ENCODE results near the gene PHF21A. TPM values are rescaled to one million over a fixed set of nuclear protein-coding genes. Genes with fewer than 3 reads are reported as not detected.

Gene PHF21A
- total and polyA plus RNA-seq, 10 of the 15 experiments (the other 5 are each of a cell fraction or from before 2014, with no cell fraction given), result 2.6 to 37.2 (median 16.0) TPM

DNA sequence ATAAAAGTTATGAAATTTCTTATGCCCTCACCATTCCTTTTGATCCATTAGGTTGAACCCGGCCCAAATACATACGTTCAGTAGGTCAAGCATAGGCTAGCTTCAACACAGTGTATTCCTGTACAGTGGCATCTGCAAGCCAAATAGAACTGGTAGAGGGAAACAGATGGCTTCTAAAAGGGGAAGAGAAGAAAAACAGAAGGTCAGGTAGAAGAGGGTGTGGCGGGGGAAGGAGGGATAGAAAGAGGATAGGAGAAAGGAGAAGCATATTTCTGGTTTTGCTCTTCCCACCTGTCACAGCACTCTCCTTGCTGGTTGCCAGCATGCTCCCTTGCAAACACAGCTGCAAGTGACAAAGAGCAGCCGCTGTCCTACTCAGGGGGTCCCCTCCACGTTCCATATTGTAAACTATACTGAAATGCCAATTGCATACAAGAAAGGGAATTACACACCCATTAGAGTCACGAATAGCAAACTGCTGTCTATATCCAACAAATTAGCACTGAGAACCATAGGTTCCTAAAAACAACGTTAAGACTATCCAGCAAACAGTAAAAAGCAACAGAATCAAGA lies 71.8 kb downstream of the PHF21A start:
- Histone ChIP-seq H2AFZ (ENCODE audit: control insufficient read depth, low read depth, low read length) (no peak overlapping the region), H3K4me3 (no peak overlapping the region), H3K27me3 (replicated peaks in 1 of 2; ENCODE audit: control insufficient read depth in 2 of 2, insufficient read depth in 2 of 2, low read length in 1 of 2) (no peaks in the 10 kb centered on the region), H3K4me1 (ENCODE audit: control insufficient read depth, insufficient read depth, low read length) (no peaks in the 10 kb centered on the region), H3K79me2 (ENCODE audit: control insufficient read depth, insufficient read depth, low read length) (no peaks in the 10 kb centered on the region), H4K20me1 (ENCODE audit: control insufficient read depth, insufficient read depth) (no peaks in the 10 kb centered on the region), H3K36me3 (ENCODE audit: control insufficient read depth in 2 of 2, insufficient read depth in 2 of 2, low read length in 1 of 2) (peaks cover 0 to 2% of the 10 kb centered on the region in 2 experiments; a peak in 1 of 4 replicates), H3K27ac (ENCODE audit: control insufficient read depth, insufficient read depth) (no peak overlapping the region), H3K4me2 (ENCODE audit: control insufficient read depth, insufficient read depth) (no peak overlapping the region), H3K9me3 (replicated peaks; ENCODE audit: control insufficient read depth, insufficient read depth, low read length) (no peaks in the 10 kb centered on the region), H3K9ac (ENCODE audit: control insufficient read depth, insufficient read depth, low read length) (no peak overlapping the region)
- no peak for FAIRE-seq
- in situ Hi-C loops (cut with MboI), result no loop called here
- RAD21 ChIA-PET (ENCODE audit: unreplicated experiment), result no interaction called here
- intact Hi-C loops (cut with micrococcal nuclease; ENCODE audit: unreplicated experiment), result no loop called here
- WGBS (ENCODE audit: insufficient coverage, insufficient replicate concordance, low lambda C conversion rate, missing lambda C conversion rate), result 88% methylated on average over 7 of the region's 7 CpGs
- POLR2A ChIA-PET, result no interaction called here
- CTCF ChIA-PET, result no interaction called here
- ATAC-seq, result no peak
- no peak for DNase-seq (ENCODE audit: low read depth, low spot score)
- SMC1A ChIA-PET (ENCODE audit: uncharacterized antibody, unreplicated experiment), result interaction anchor here (0.7 to 1.3 kb wide), 3 partner anchors 11 to 160 kb away, joined by 3 read pairs; no protein-coding TSS in a partner anchor
- TF ChIP-seq ZSCAN29 (IDR thresholded peaks at IDR 0.05) (no peak), GABPA (IDR thresholded peaks at IDR 0.05; ENCODE audit: low read depth) (no peak), RELA (IDR thresholded peaks at IDR 0.05; ENCODE audit: borderline replicate concordance, partially characterized antibody) (no peak)
- BruUV-seq (replicated peaks), result no TSS peak

GRCh38 chr11:46048198-46048597 lies 73.1 kb downstream of the PHF21A start:
- in situ Hi-C loops (cut with MboI) (no loop called here), intact Hi-C loops (cut with micrococcal nuclease; ENCODE audit: unreplicated experiment) (no loop called here)
- ChIA-PET SMC1A (ENCODE audit: uncharacterized antibody, unreplicated experiment) (interaction anchor here (1.2 kb wide), 1 partner anchor 55 kb away, joined by 3 read pairs; no protein-coding TSS in a partner anchor), CTCF (no interaction called here), POLR2A (interaction anchor here (0.6 kb wide), 1 partner anchor 22 kb away, joined by 5 read pairs; no protein-coding TSS in a partner anchor), RAD21 (ENCODE audit: unreplicated experiment) (no interaction called here)
- BruUV-seq (replicated peaks), result no TSS peak
- Histone ChIP-seq H3K9ac (ENCODE audit: control insufficient read depth, insufficient read depth, low read length) (no peak overlapping the region), H3K9me3 (replicated peaks; ENCODE audit: control insufficient read depth, insufficient read depth, low read length) (no peaks in the 10 kb centered on the region), H2AFZ (ENCODE audit: control insufficient read depth, low read depth, low read length) (no peak overlapping the region), H4K20me1 (ENCODE audit: control insufficient read depth, insufficient read depth) (no peaks in the 10 kb centered on the region), H3K4me1 (ENCODE audit: control insufficient read depth, insufficient read depth, low read length) (no peaks in the 10 kb centered on the region), H3K4me3 (no peak overlapping the region), H3K4me2 (ENCODE audit: control insufficient read depth, insufficient read depth) (no peak overlapping the region), H3K79me2 (ENCODE audit: control insufficient read depth, insufficient read depth, low read length) (no peaks in the 10 kb centered on the region), H3K36me3 (ENCODE audit: control insufficient read depth in 2 of 2, insufficient read depth in 2 of 2, low read length in 1 of 2) (peaks cover 0 to 2% of the 10 kb centered on the region in 2 experiments; a peak in 1 of 4 replicates), H3K27ac (ENCODE audit: control insufficient read depth, insufficient read depth) (no peak overlapping the region), H3K27me3 (replicated peaks in 1 of 2; ENCODE audit: control insufficient read depth in 2 of 2, insufficient read depth in 2 of 2, low read length in 1 of 2) (no peaks in the 10 kb centered on the region)
- 86% methylated on average over 1 of the region's 1 CpG for WGBS (ENCODE audit: insufficient coverage, insufficient replicate concordance, low lambda C conversion rate, missing lambda C conversion rate)
- ATAC-seq (no peak), DNase-seq (ENCODE audit: low read depth, low spot score) (no peak), FAIRE-seq (no peak)
- TF ChIP-seq GABPA (IDR thresholded peaks at IDR 0.05; ENCODE audit: low read depth), result no peak
- no peak for TF ChIP-seq HCFC1 (IDR thresholded peaks at IDR 0.05; ENCODE audit: low read length)
- no peak for TF ChIP-seq NRF1 (conservative IDR thresholded peaks at IDR 0.05; ENCODE audit: low read depth, low read length)
- no peak for TF ChIP-seq EZH2 (IDR thresholded peaks at IDR 0.05; ENCODE audit: borderline replicate concordance, control insufficient read depth, low read depth, low read length)
- no peak for TF ChIP-seq RBBP5 (conservative IDR thresholded peaks at IDR 0.05)
- TF ChIP-seq ZNF592 (IDR thresholded peaks at IDR 0.05), result no peak
- TF ChIP-seq CHD4 (IDR thresholded peaks at IDR 0.05), result no peak
- no peak for TF ChIP-seq YY1 (IDR thresholded peaks at IDR 0.05; ENCODE audit: low read depth, low read length)
- no peak for TF ChIP-seq POU2F2 (IDR thresholded peaks at IDR 0.05; ENCODE audit: borderline replicate concordance, low read depth, low read length)
- TF ChIP-seq BRCA1 (IDR thresholded peaks at IDR 0.05; ENCODE audit: low read depth, low read length), result no peak
- TF ChIP-seq RAD51 (IDR thresholded peaks at IDR 0.05), result no peak
- TF ChIP-seq MYB (IDR thresholded peaks at IDR 0.05; ENCODE audit: borderline replicate concordance, low read depth, low read length), result no peak

Measured in GM12878 (cell line).